ENCODE data around the gene CMSS1.

DNA sequence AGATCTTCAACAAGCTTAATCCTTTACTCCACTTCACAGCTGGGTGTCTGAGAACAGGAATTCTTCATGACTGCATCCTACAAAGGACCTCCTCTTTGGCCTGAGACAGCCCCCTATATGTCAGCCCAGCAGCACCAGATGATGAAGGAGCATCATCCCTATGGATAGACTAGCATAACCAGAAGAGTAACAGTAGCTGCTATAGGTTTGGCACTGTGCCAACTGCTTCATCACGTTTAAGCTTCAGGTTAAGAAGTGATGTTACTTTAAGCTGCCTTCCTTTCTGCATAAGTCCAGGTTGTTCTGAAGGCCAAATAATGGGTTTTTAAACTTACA is 50.6 kb downstream of the CMSS1 start:
- TF ChIP-seq CTCF (IDR thresholded peaks at IDR 0.05; ENCODE audit: insufficient read depth, low read length): no peak
- TF ChIP-seq POLR2AphosphoS5 (IDR thresholded peaks at IDR 0.05; ENCODE audit: low read depth): no peak
- no peak for TF ChIP-seq GABPA (IDR thresholded peaks at IDR 0.05; ENCODE audit: low read depth)
- no peak for TF ChIP-seq REST (IDR thresholded peaks at IDR 0.05; ENCODE audit: insufficient replicate concordance, low read depth)
- TF ChIP-seq SPI1 (IDR thresholded peaks at IDR 0.05; ENCODE audit: borderline replicate concordance, low read depth): no peak
